ENCODE measurements around the gene PCDHGA9. TPM values are rescaled to one million over a fixed set of nuclear protein-coding genes. Genes with fewer than 3 reads are reported as not detected.

The PCDHGA9 gene
- 2.9 and 3.8 TPM in 2 replicates for total RNA-seq

GRCh38 chr5:141402553-141403243 is at the start of gene PCDHGA9:
TSS of gene PCDHGA9 (plus strand) at chr5:141402778. CDS start at chr5:141402953, 175 bp downstream.

DNA sequence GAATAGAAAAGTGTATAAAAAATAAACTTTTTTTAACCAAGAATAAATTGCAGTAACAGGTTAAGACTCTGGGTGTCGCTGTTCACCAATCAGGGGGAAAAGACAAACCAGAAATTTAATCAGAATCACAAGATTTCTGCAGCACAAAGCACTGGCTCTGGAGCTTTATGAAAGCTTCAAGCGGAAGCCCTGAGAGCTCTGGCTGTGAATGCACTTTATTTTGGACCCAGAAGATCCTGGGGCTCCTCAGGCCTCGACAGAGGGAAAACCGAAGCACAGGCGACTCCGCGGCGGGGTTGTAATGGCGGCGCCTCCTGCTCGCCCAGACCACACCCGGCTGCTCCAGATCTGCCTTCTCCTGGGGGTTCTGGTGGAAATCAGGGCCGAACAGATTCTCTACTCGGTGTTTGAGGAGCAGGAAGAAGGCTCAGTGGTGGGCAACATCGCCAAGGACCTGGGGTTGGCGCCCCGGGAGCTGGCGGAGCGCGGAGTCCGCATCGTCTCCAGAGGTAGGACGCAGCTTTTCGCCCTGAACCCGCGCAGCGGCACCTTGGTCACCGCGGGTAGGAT is 47.6 kb upstream of the PCDHGA9 start, which contains the start of gene PCDHGA4:
PCDHGA4 (plus strand) TSS at position 122 of the 570 bp plus-strand sequence; CDS start at position 209, 87 bp downstream.

DNA sequence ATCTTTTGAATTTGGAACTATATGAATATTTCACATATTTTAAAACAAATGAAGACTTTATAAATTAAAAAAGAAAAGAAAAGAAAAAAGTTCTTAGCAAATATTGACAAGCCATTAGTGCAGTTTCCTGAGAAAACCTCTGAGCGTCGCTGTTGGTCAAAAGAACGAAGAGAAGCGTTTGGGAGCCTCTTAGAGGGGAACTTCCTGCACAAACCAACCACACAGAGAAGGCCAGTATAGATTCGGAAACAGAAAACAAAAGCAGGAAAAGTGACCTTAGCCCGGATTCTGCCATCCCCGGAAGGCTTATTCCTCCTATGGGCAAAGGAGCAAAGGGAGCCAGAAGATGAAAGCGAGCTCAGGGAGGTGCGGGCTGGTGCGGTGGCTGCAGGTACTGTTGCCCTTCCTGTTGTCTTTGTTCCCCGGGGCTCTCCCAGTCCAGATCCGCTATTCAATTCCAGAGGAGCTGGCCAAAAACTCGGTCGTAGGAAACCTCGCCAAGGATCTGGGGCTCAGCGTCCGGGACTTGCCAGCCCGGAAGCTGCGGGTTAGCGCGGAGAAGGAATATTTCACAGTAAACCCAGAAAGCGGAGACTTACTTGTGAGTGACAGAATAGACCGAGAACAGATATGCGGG is 42.7 kb upstream of the PCDHGA9 start, which contains the start of gene PCDHGB2:
PCDHGB2 (plus strand) TSS at position 205 of the 637 bp plus-strand sequence; CDS start at position 347, 142 bp downstream.

GRCh38 chr5:141363952-141364660 is 38.5 kb upstream of the PCDHGA9 start, which contains the start of gene PCDHGA5:
TSS of gene PCDHGA5 (plus strand) at chr5:141364162. CDS start at chr5:141364331, 169 bp downstream.

DNA sequence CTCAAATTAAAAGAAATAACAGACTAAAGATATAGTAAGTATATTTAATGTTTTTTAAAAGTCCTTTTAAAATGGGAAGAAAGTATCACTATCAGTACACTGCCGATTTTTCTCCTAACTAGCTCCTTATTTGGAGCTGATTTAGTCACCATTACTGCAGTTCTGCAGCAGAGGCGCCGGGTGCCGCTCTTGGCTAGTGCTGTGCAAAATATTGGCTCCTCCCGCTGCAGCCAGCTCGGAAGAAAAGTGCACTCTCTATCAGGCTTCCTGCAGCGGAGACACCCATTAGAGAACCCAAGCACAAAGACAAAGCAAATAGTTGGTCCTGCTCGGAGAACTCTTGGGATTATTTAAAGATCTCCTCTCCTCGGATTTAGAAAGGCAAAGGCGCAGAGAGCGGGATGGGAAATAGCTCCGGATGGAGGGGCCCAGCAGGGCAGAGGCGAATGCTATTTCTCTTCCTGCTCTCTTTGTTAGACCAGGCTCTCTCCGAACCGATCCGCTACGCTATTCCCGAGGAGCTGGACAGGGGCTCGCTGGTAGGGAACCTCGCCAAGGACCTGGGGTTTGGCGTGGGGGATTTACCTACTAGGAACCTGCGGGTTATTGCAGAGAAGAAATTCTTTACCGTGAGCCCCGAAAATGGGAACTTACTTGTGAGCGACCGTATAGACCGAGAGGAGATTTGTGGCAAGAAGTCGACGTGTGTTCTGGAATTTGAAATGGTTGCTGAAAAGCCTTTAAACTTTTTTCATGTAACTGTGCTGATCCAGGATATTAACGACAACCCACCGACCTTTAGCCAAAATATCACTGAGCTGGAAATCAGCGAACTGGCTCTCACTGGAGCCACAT is 32.4 kb upstream of the PCDHGA9 start, which contains the start of gene PCDHGB3:
PCDHGB3 (plus strand) TSS at position 249 of the 855 bp plus-strand sequence; CDS start at position 402, 153 bp downstream.

DNA sequence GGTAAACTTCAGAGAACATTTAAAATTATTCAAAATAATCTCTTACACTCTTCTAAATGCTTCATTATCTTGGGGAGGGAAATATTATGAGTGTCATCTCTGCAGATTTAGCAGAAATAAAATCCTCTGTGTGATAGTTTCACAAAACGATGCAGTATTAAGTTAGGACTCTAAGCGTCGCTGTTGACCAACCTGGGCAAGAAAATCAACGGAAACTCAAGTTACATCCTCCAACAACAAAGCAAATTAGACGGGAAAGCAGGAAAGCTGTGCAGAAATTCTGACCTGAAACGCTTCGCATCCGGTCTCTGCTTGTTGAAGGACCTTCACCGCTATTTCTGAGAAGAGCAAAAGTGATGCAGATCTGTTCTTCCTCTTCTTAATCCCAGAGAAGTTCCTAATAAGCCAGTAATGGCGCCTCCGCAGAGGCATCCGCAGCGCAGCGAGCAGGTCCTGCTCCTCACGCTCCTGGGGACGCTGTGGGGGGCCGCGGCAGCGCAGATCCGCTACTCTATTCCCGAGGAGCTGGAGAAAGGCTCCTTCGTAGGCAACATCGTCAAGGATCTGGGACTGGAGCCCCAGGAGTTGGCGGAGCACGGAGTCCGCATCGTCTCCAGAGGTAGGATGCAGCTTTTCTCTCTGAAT is 28.8 kb upstream of the PCDHGA9 start, which contains the start of gene PCDHGA6:
PCDHGA6 (plus strand) TSS at position 219 of the 645 bp plus-strand sequence; CDS start at position 412, 193 bp downstream.

DNA sequence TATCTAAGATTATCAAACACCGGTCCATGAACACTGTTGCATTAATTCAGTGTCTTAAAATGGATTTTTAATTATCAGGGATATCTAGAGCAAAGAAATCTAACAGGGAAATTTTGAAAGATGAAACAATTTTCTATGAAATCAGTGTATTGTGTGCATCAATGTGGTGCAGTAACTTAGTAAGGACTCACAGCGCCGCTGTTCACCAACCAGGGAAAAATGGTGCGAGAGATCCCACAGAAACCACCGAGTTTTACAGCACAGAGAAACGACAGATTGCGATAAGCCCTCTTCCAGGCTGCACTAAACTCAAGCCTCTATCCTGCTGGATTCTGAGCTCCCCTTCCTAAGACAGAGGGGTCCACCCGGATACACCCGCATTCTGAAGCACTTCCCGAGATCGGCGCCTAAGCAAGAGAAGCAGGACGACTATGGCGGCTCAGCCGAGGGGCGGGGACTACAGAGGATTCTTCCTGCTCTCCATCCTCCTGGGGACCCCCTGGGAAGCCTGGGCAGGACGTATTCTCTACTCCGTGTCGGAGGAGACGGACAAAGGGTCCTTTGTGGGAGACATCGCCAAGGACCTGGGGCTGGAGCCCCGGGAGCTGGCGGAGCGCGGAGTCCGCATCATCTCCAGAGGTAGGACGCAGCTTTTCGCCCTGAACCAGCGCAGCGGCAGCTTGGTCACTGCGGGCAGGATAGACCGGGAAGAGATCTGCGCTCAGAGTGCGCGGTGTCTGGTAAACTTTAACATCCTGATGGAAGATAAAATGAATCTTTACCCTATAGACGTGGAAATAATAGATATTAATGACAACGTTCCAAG is 19.9 kb upstream of the PCDHGA9 start, which contains the start of gene PCDHGA7:
PCDHGA7 (plus strand) TSS at position 274 of the 826 bp plus-strand sequence; CDS start at position 432, 158 bp downstream.

DNA sequence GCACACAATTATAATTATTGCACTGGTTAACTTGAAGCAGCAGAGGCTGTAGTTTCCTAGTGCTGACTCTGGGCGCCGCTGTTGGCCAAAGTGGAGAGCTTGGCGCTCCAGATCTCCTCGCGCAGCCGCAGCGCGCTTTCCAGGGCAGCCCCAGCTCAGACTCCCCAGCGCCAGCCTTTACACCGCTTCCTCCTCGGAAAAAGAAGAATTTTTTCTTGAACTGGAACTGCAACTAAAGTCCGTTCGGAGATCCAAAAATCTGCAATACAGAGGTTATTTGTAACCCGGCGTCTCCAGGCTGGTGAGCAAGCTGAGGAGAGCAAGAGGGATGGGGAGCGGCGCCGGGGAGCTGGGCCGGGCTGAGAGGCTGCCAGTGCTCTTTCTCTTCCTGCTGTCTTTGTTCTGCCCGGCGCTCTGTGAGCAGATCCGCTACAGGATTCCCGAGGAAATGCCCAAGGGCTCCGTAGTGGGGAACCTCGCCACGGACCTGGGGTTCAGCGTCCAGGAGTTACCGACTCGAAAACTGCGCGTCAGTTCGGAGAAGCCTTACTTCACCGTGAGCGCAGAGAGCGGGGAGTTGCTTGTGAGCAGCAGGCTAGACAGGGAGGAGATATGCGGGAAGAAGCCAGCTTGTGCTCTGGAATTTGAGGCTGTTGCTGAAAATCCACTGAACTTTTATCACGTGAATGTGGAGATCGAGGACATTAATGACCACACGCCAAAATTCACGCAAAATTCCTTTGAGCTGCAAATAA is 14.8 kb upstream of the PCDHGA9 start, which contains the start of gene PCDHGB4:
PCDHGB4 (plus strand) TSS at position 142 of the 755 bp plus-strand sequence; CDS start at position 329, 187 bp downstream.

DNA sequence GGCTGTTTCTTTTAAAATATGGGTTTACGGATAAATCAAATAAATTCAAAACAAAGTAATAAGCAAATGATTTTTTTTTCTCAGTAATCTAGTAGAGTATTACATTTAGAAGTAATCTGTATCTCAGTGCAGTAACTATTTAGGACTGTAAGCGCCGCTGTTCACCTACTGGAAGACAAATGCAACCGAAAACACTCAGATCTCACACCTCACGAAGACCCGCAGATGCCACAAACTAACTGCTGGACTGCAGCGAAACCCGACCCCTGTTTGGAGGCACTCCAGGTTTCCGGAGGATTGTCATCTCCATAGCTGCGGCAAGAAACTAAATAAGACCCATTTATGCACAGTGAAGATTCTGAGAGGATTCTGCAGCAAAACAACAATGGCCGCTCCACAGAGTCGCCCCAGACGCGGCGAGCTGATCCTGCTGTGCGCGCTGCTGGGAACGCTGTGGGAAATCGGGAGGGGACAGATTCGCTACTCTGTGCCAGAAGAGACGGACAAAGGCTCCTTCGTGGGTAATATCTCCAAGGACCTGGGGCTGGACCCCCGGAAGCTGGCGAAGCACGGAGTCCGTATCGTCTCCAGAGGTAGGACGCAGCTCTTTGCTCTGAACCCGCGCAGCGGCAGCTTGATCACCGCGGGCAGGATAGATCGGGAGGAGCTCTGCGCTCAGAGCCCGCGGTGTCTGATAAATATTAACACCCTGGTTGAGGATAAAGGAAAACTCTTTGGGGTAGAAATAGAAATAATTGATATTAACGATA is 10.0 kb upstream of the PCDHGA9 start, which contains the start of gene PCDHGA8:
PCDHGA8 (plus strand) TSS at position 205 of the 770 bp plus-strand sequence; CDS start at position 386, 181 bp downstream.

DNA sequence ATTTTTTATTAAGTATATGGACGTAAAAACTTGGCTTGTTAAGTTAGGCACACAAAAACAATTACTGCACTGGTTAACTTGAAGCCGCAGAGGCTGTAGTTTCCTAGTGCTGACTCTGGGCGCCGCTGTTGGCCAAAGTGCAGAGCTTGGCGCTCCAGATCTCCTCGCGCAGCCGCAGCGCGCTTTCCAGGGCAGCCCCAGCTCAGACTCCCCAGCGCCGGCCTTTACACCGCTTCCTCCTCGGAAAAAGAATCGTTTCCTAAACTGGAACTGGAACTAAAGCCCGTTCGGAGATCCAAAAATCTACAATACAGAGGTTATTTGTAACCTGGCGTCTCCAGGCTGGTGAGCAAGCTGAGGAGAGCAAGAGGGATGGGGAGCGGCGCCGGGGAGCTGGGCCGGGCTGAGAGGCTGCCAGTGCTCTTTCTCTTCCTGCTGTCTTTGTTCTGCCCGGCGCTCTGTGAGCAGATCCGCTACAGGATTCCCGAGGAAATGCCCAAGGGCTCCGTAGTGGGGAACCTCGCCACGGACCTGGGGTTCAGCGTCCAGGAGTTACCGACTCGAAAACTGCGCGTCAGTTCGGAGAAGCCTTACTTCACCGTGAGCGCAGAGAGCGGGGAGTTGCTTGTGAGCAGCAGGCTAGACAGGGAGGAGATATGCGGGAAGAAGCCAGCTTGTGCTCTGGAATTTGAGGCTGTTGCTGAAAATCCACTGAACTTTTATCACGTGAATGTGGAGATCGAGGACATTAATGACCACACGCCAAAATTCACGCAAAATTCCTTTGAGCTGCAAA is 4.6 kb upstream of the PCDHGA9 start, which contains the start of gene PCDHGB5:
PCDHGB5 (plus strand) TSS at position 192 of the 796 bp plus-strand sequence; CDS start at position 373, 181 bp downstream.

GRCh38 chr5:141407790-141408505 is 5.4 kb downstream of the PCDHGA9 start, which contains the start of gene PCDHGB6:
TSS of gene PCDHGB6 (plus strand) at chr5:141408021. CDS start at chr5:141408203, 182 bp downstream.

DNA sequence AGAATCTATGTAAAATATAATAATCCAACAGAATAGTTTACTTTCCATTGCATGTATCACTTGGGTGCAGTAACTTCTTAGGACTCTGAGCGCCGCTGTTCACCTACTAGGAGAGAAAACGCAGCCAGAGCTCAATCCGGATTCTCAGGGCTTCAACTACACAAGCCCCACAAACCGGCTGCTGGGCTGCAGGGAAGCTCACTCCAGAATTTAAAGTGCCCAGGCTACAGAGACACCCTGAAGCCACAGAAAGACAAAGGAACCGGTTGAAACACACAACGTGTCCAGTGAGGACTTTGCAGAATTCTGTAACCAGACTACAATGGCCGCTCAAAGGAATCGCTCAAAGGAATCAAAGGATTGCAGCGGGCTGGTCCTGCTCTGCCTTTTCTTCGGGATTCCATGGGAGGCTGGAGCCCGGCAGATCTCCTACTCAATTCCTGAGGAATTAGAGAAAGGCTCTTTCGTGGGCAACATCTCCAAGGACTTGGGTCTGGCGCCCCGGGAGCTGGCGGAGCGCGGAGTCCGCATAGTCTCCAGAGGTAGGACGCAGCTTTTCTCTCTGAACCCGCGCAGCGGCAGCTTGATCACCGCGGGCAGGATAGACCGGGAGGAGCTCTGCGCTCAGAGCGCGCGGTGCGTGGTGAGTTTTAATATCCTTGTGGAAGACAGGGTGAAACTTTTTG is 10.4 kb downstream of the PCDHGA9 start, which contains the start of gene PCDHGA10:
PCDHGA10 (plus strand) TSS at position 134 of the 686 bp plus-strand sequence; CDS start at position 323, 189 bp downstream.

GRCh38 chr5:141417494-141418172 is 15.1 kb downstream of the PCDHGA9 start, which contains the start of gene PCDHGB7:
TSS of gene PCDHGB7 (plus strand) at chr5:141417677. CDS start at chr5:141417860, 183 bp downstream.

DNA sequence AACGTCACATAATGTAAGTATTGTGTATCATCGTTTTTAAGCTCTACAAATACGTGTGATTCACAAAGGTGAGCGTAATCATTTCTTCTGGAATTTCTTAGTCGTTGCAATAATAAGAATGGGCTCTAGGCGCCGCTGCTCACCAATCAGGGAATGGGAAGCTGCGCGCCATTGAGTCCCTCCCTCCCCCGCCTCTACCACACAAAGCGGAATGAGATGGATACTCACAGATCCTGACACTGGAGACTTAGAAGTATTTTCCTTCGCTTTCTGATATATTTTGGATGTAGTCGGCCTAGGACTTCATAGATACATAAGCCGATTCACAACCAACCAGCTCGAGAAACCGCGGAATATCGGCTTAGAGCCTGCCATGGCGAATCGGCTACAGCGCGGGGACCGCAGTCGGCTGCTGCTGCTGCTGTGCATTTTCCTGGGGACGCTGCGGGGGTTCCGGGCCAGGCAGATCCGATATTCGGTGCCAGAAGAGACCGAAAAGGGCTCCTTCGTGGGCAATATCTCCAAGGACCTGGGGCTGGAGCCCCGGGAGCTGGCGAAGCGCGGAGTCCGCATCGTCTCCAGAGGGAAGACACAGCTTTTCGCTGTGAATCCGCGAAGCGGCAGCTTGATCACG is 18.4 kb downstream of the PCDHGA9 start, which contains the start of gene PCDHGA11:
PCDHGA11 (plus strand) TSS at position 197 of the 634 bp plus-strand sequence; CDS start at position 374, 177 bp downstream.

